HCEC 1CT (cell line): ENCODE measurements around the gene CACNB4.
"Not testable (repeated sequence)": the region's sequence is repeated elsewhere in the genome, so short reads cannot be mapped to it uniquely, and the experiment has no call there.

Experiments used
- DNase-seq: peaks from one replicate; pipeline ENCODE4 v3.0.0-alpha.2; 2017

The CACNB4 gene

GRCh38 chr2:152015552-152015951 is 83.3 kb downstream of the CACNB4 start:
- DNase-seq, result no peak

GRCh38 chr2:152012697-152013096 is 86.1 kb downstream of the CACNB4 start:
- DNase-seq, result peak; percentile 26

GRCh38 chr2:152011724-152012123 is 87.1 kb downstream of the CACNB4 start:
- no peak for DNase-seq

GRCh38 chr2:152005607-152006006 is 93.2 kb downstream of the CACNB4 start:
- no peak for DNase-seq

- not testable (repeated sequence) for DNase-seq
Observed at GRCh38 chr2:152003283-152003682, 95.6 kb downstream of the CACNB4 start.

GRCh38 chr2:151999053-151999452 is 99.8 kb downstream of the CACNB4 start:
- peak; percentile 61 for DNase-seq

- no peak for DNase-seq
Observed at GRCh38 chr2:151996243-151997003, 102.4 kb downstream of the CACNB4 start.

- no peak for DNase-seq
Observed at GRCh38 chr2:151995161-151995557, 103.7 kb downstream of the CACNB4 start.

GRCh38 chr2:151994178-151994577 is 104.7 kb downstream of the CACNB4 start:
- DNase-seq, result not testable (repeated sequence)

GRCh38 chr2:151991010-151991409 is 107.8 kb downstream of the CACNB4 start:
- no peak for DNase-seq

- DNase-seq, result no peak
Observed at GRCh38 chr2:151989378-151989777, 109.5 kb downstream of the CACNB4 start.

GRCh38 chr2:151987484-151987883 is 111.4 kb downstream of the CACNB4 start:
- no peak for DNase-seq

- no peak for DNase-seq
Observed at GRCh38 chr2:151984424-151985083, 114.3 kb downstream of the CACNB4 start.

- DNase-seq, result no peak
Observed at GRCh38 chr2:151983221-151983620, 115.6 kb downstream of the CACNB4 start.

- no peak for DNase-seq
Observed at GRCh38 chr2:151981886-151982285, 117.0 kb downstream of the CACNB4 start.

- no peak for DNase-seq
Observed at GRCh38 chr2:151979694-151980093, 119.2 kb downstream of the CACNB4 start.

GRCh38 chr2:151978709-151979108 is 120.1 kb downstream of the CACNB4 start:
- no peak for DNase-seq

GRCh38 chr2:151977631-151978030 is 121.2 kb downstream of the CACNB4 start:
- no peak for DNase-seq

GRCh38 chr2:151976945-151977353 is 121.9 kb downstream of the CACNB4 start:
- DNase-seq, result no peak

GRCh38 chr2:151975460-151976414 is 123.1 kb downstream of the CACNB4 start:
- no peak for DNase-seq

GRCh38 chr2:151974988-151975387 is 123.9 kb downstream of the CACNB4 start:
- no peak for DNase-seq

GRCh38 chr2:151973901-151974199 is 125.0 kb downstream of the CACNB4 start:
- DNase-seq, result peak; percentile 1
